GM12874 (cell line): ENCODE measurements around the gene ERLEC1.

ENCODE experiments used
- TF ChIP-seq, protein P1 (sequence below): IDR thresholded peaks from 2 replicates; pipeline ENCODE4 v1.5.1; 2011; ENCODE audit warnings: low read depth, mild to moderate bottlenecking, control low read depth, low read length, moderate library complexity; ENCODE audit not compliant: insufficient read depth

Gene ERLEC1

GRCh38 chr2:53784436-53784835 lies 2.4 kb upstream of the ERLEC1 start:
- TF ChIP-seq, protein P1, sequence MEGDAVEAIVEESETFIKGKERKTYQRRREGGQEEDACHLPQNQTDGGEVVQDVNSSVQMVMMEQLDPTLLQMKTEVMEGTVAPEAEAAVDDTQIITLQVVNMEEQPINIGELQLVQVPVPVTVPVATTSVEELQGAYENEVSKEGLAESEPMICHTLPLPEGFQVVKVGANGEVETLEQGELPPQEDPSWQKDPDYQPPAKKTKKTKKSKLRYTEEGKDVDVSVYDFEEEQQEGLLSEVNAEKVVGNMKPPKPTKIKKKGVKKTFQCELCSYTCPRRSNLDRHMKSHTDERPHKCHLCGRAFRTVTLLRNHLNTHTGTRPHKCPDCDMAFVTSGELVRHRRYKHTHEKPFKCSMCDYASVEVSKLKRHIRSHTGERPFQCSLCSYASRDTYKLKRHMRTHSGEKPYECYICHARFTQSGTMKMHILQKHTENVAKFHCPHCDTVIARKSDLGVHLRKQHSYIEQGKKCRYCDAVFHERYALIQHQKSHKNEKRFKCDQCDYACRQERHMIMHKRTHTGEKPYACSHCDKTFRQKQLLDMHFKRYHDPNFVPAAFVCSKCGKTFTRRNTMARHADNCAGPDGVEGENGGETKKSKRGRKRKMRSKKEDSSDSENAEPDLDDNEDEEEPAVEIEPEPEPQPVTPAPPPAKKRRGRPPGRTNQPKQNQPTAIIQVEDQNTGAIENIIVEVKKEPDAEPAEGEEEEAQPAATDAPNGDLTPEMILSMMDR = no peak

GRCh38 chr2:53785366-53785765 lies 1.5 kb upstream of the ERLEC1 start:
- TF ChIP-seq, protein P1 = no peak

DNA sequence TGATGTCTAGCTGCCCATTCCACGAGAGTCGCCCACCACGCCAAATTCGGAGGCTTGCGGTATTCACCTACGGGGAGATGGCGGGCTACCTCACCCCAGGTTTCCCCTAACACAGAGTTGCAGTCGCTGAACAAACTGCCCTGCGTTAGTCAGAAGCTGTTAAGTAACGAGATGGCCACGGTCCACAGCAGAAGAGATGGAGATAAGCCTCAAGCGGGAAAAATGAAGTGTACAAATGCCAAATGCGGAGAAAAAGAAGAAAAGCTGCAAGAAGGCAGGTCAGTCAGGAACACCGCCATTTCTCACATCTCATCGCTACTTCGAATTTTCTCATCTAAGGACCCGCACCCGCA lies 516 bp upstream of the ERLEC1 start:
- TF ChIP-seq, protein P1 = no peak

DNA sequence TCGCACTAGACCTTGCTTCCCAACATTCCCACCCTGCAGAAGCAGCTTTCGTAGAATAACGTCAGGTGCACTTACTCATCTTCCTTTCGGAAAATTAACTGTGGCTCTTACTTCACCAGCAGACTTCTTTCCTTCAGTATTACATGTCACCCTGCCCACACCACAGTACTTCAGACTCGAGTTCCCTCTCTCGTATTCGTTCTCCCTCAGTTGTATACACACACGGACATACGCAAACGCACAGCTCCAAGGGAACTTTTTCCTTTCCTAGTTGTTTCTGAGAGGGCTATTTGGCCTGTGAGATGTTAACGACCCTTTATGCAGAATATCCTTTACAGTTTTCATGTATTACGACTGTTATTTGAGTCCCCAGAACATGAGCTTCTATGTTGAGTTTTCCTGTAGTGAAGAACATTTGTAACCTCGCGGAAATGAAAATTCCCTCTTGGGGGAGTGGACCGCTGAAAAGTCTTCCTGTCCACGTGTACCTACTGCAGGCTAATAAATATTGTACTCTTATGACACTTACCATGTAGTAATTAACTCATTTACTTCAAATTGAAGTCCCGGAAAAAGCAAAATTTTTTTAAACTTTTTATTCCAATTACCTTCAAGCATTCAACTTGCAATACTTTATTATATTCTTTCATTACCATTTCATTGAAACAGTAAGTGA lies 908 bp downstream of the ERLEC1 start:
- TF ChIP-seq, protein P1 = no peak

DNA sequence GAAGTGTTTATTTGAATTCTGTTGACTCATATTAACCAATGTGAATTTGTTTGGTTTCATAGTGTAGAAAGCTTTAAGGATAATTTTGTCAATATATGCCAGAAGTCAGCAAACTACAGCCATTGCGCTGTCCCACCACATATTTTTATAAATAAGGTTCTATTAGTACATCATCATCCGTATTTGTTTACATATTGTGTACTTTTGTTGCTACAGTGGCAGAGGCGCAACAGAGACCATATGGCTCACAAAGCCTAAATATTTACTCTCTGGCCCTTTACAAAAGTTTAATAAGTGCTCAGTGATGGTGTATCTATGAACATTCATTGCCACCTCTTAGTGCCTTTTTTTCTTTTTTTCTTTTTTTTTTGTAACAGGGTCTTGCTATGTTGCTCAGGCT lies 6.4 kb downstream of the ERLEC1 start:
- TF ChIP-seq, protein P1 = no peak

DNA sequence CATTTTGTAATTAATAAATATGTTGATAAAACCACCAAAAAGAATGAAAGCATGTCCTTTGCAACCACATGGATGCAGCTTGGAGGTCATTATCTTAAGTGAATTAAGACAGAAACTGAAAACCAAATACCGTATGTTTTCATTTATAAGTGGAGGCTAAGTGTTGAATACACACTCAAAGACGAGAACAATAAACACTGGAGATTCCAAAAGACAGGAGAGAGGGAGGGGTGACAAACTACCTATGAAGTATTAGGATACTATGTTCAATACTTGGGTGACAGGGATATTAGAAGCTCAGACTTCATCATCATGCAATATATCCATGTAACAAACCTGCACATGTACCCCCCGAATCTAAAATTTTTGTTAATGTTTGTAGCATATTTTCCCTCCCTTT lies 7.0 kb downstream of the ERLEC1 start:
- TF ChIP-seq, protein P1 = no peak

- TF ChIP-seq, protein P1 = no peak
Observed at GRCh38 chr2:53801547-53801946, 14.7 kb downstream of the ERLEC1 start.
